HL-60 (cell line): ENCODE data around the gene TBC1D1.

Experiments
- CTCF ChIP-seq: IDR thresholded peaks from one replicate; pipeline ENCODE4 v1.5.1; 2011; ENCODE audit warnings: low read length, control low read depth, inconsistent platforms; ENCODE audit not compliant: insufficient read depth
- GABPA ChIP-seq: IDR thresholded peaks from 2 replicates; pipeline ENCODE4 v1.6.1; 2012; ENCODE audit warnings: low read depth
- POLR2AphosphoS5 ChIP-seq: IDR thresholded peaks from 2 replicates; pipeline ENCODE4 v1.6.1; 2012; ENCODE audit warnings: low read depth
- REST ChIP-seq: IDR thresholded peaks from 2 replicates; pipeline ENCODE4 v1.6.1; 2012; ENCODE audit warnings: low read depth; ENCODE audit not compliant: insufficient replicate concordance

GRCh38 chr4:38106311-38106710 is 215.4 kb downstream of the TBC1D1 start:
- TF ChIP-seq CTCF = no peak
- TF ChIP-seq GABPA = no peak
- TF ChIP-seq REST = no peak
- TF ChIP-seq POLR2AphosphoS5 = no peak
